SU-DHL-6 (cell line): Measurements from ENCODE around the gene GAGE12G.
"Not testable (repeated sequence)": the region's sequence is repeated elsewhere in the genome, so short reads cannot be mapped to it uniquely, and the experiment has no call there.

Experiments
- H2AFZ ChIP-seq: fragments of 200-600 bp; sonication (generic); 2 replicates; pipeline ENCODE4 v1.6.1; 2014; ENCODE audit warnings: low read depth, mild to moderate bottlenecking, moderate library complexity, mixed read lengths, antibody characterized with exemption, low read length; ENCODE audit not compliant: severe bottlenecking
- H3F3A ChIP-seq: fragments of 200-600 bp; shearing (Covaris generic); 2 replicates; pipeline ENCODE4 v1.6.0; 2016; ENCODE audit warnings: antibody characterized with exemption, mild to moderate bottlenecking; ENCODE audit not compliant: insufficient read depth
- H3K27ac ChIP-seq: fragments of 200-600 bp; sonication (generic); 2 replicates; pipeline ENCODE4 v1.5.1; 2016; ENCODE audit warnings: low read depth, mild to moderate bottlenecking, low read length, moderate library complexity, mixed read lengths
- H3K27me3 ChIP-seq: fragments of 200-600 bp; sonication (generic), shearing (Covaris generic); 2 replicates; pipeline ENCODE4 v1.6.0; 2014; ENCODE audit warnings: mild to moderate bottlenecking, low read length
- H3K36me3 ChIP-seq: fragments of 200-600 bp; sonication (generic); 2 replicates; pipeline ENCODE4 v1.6.1; 2014; ENCODE audit warnings: mild to moderate bottlenecking, low read length, mixed read lengths
- H3K4me2 ChIP-seq: fragments of 300-600, 200-600 bp; shearing (Covaris generic), sonication (generic); 2 replicates; pipeline ENCODE4 v1.6.0; 2014; ENCODE audit warnings: low read length, low read depth, mild to moderate bottlenecking; ENCODE audit not compliant: poor library complexity, severe bottlenecking
- H3K4me3 ChIP-seq: fragments of 200-600 bp; sonication (generic); 2 replicates; pipeline ENCODE4 v1.5.1; 2014; ENCODE audit warnings: antibody characterized with exemption, low read length, mild to moderate bottlenecking, mixed read lengths; ENCODE audit not compliant: insufficient read depth, poor library complexity, severe bottlenecking
- H3K79me2 ChIP-seq: fragments of 200-600 bp; sonication (generic); 2 replicates; pipeline ENCODE4 v1.6.1; 2014; ENCODE audit warnings: mild to moderate bottlenecking, low read length, moderate library complexity; ENCODE audit not compliant: insufficient read depth
- H3K9ac ChIP-seq: fragments of 200-600 bp; sonication (generic); 2 replicates; pipeline ENCODE4 v1.7.0; 2014; ENCODE audit warnings: mild to moderate bottlenecking, low read length
- H3K9me2 ChIP-seq: fragments of 200-600 bp; sonication (generic); replicated peaks from 2 replicates; pipeline ENCODE4 v1.6.1; 2014; ENCODE audit warnings: low read length; ENCODE audit not compliant: insufficient read depth
- H3K9me3 ChIP-seq: fragments of 200-600 bp; sonication (generic); 2 replicates; pipeline ENCODE4 v1.6.1; 2014; ENCODE audit warnings: low read length, mixed read lengths; ENCODE audit not compliant: insufficient read depth
- H4K20me1 ChIP-seq: fragments of 200-600 bp; sonication (generic); 2 replicates; pipeline ENCODE4 v1.6.1; 2014; ENCODE audit warnings: low read depth, mild to moderate bottlenecking, antibody characterized with exemption, low read length, moderate library complexity, mixed read lengths
- CTCF ChIP-seq: fragments of 200-600 bp; sonication (generic); IDR thresholded peaks from one replicate; pipeline ENCODE4 v1.5.1; 2017; ENCODE audit warnings: antibody characterized with exemption, mild to moderate bottlenecking, low read length, moderate library complexity; ENCODE audit not compliant: insufficient read depth, poor library complexity, severe bottlenecking
- EZH2phosphoT487 ChIP-seq: fragments of 200-600 bp; sonication (generic), shearing (Covaris generic); conservative IDR thresholded peaks from 2 replicates; pipeline ENCODE4 v1.6.1; 2018; ENCODE audit warnings: mild to moderate bottlenecking, antibody characterized with exemption, low read length, moderate library complexity, mixed read lengths

Gene GAGE12G

GRCh38 chrX:49589196-49589595 is 19.0 kb downstream of the GAGE12G start, which contains the start of gene GAGE2A:
Gene GAGE2A (plus strand): TSS chrX:49589496. CDS start chrX:49590651, 1,155 bp downstream.
- H3K36me3 ChIP-seq, H4K20me1 ChIP-seq, H3F3A ChIP-seq, H3K27ac ChIP-seq, H2AFZ ChIP-seq, H3K4me3 ChIP-seq, H3K27me3 ChIP-seq, H3K79me2 ChIP-seq, H3K9ac ChIP-seq, H3K9me3 ChIP-seq, H3K9me2 ChIP-seq, H3K4me2 ChIP-seq: not testable (repeated sequence)

GRCh38 chrX:49589769-49590478 is 19.7 kb downstream of the GAGE12G start:
- not testable (repeated sequence) for H3K4me3 ChIP-seq, H4K20me1 ChIP-seq, H3K79me2 ChIP-seq, H3F3A ChIP-seq, H3K4me2 ChIP-seq, H3K9me3 ChIP-seq, H2AFZ ChIP-seq, H3K36me3 ChIP-seq, H3K27ac ChIP-seq, H3K27me3 ChIP-seq, H3K9ac ChIP-seq, H3K9me2 ChIP-seq

- not testable (repeated sequence) for H4K20me1 ChIP-seq, H3K9me2 ChIP-seq, H3K9ac ChIP-seq, H3K4me2 ChIP-seq, H3F3A ChIP-seq, H3K4me3 ChIP-seq, H3K9me3 ChIP-seq, H3K79me2 ChIP-seq, H3K36me3 ChIP-seq, H3K27me3 ChIP-seq, H2AFZ ChIP-seq, H3K27ac ChIP-seq
Measured at GRCh38 chrX:49590488-49590887, 20.3 kb downstream of the GAGE12G start.

- H3K9me3 ChIP-seq, H3K79me2 ChIP-seq, H3K27ac ChIP-seq, H3K27me3 ChIP-seq, H3K9me2 ChIP-seq, H3F3A ChIP-seq, H3K4me3 ChIP-seq, H3K4me2 ChIP-seq, H3K9ac ChIP-seq, H4K20me1 ChIP-seq, H2AFZ ChIP-seq, H3K36me3 ChIP-seq: not testable (repeated sequence)
Measured at GRCh38 chrX:49598720-49599119, 28.5 kb downstream of the GAGE12G start, which contains the start of gene GAGE1. Gene GAGE1 (plus strand): TSS chrX:49599020. CDS start chrX:49600175, 1,155 bp downstream.

GRCh38 chrX:49610718-49611310 is 40.6 kb downstream of the GAGE12G start:
- Histone ChIP-seq H3K9me2 (no peaks in the 10 kb centered on the region), H3F3A (no peaks in the 10 kb centered on the region), H3K4me3 (no peak overlapping the region), H3K27ac (no peak overlapping the region), H3K36me3 (no peaks in the 10 kb centered on the region), H3K79me2 (no peaks in the 10 kb centered on the region), H3K9me3 (no peaks in the 10 kb centered on the region), H3K9ac (no peak overlapping the region), H3K4me2 (no peak overlapping the region), H2AFZ (no peak overlapping the region), H4K20me1 (no peaks in the 10 kb centered on the region), H3K27me3 (no peaks in the 10 kb centered on the region)
- TF ChIP-seq EZH2phosphoT487, result no peak
- no peak for TF ChIP-seq CTCF
